Tongue (tissue), 2 donors: ENCODE data around the gene CNGA1. TPM values are rescaled to one million over a fixed set of nuclear protein-coding genes. Genes with fewer than 3 reads are reported as not detected.

Experiments
- DNase-seq: peaks from one replicate; pipeline ENCODE4 v3.0.0-alpha.2; 2015
- total RNA-seq: library from RNA; depleted of rRNA; stranded (reverse); fragments of >200 nt; gene quantifications from one replicate; pipeline ENCODE4 v1.2.3, GENCODE V29; 2014

Gene CNGA1
- total RNA-seq, 1 donor from 2014 or later = 0.41 TPM

GRCh38 chr4:47891928-47892327, 124.6 kb downstream of the CNGA1 start:
- DNase-seq = no peak

Other genes with a start within 250 kb of the CNGA1 start
- 1.4 TPM for gene CORIN, start 178.6 kb downstream of the CNGA1 start, total RNA-seq
- 9.1 TPM for gene NFXL1, start 102.1 kb downstream of the CNGA1 start, total RNA-seq
- 6.9 TPM for gene NIPAL1, start 91 bp upstream of the CNGA1 start, total RNA-seq
- 0.82 TPM for gene TXK, start 117.6 kb upstream of the CNGA1 start, total RNA-seq